RWPE1 (cell line): ENCODE data around the gene NUP214.

ENCODE experiments used
- CTCF ChIA-PET: fragments of 350-600 bp; sonication (Branson Sonifier 250); formaldehyde crosslinking; extraction: SDS; loops from one replicate; lab custom pipeline; 2021; lab: Yijun Ruan, JAX
- POLR2A ChIA-PET: fragments of 400-600 bp; formaldehyde crosslinking; extraction: SDS; loops from one replicate; lab custom pipeline; 2020; ENCODE audit warnings: antibody characterized with exemption; ENCODE audit not compliant: low non-redundant PET; lab: Yijun Ruan, JAX
- DNase-seq: peaks from one replicate; pipeline ENCODE4 v3.0.0; 2012; ENCODE audit warnings: low spot score
- H3K27ac ChIP-seq: fragments of 450-650 bp; 2 replicates; pipeline ENCODE4 v1.5.1; 2017
- CTCF ChIP-seq: fragments of 450-650 bp; conservative IDR thresholded peaks from 2 replicates; pipeline ENCODE4 v1.5.1; 2017; ENCODE audit warnings: low read depth, mild to moderate bottlenecking

NUP214 gene

GRCh38 chr9:131140550-131140949 is 15.2 kb downstream of the NUP214 start:
- ChIA-PET CTCF (no interaction called here), POLR2A (no interaction called here)
- no peak overlapping the region for H3K27ac ChIP-seq
- no peak for DNase-seq
- TF ChIP-seq CTCF = no peak

- no peak for TF ChIP-seq CTCF
- DNase-seq = no peak
- POLR2A ChIA-PET = no interaction called here
- CTCF ChIA-PET = no interaction called here
- H3K27ac ChIP-seq = no peak overlapping the region
These were observed 16.8 kb downstream of the NUP214 start for GRCh38 chr9:131142160-131142559.

GRCh38 chr9:131144201-131144600 is 18.8 kb downstream of the NUP214 start:
- ChIA-PET POLR2A (no interaction called here), CTCF (interaction anchor here (0.6 kb wide), 1 partner anchor 346 kb away, joined by 4 read pairs; no protein-coding TSS in a partner anchor)
- TF ChIP-seq CTCF = no peak
- no peak overlapping the region for H3K27ac ChIP-seq
- no peak for DNase-seq

- no peak overlapping the region for H3K27ac ChIP-seq
- POLR2A ChIA-PET = no interaction called here
- no peak for TF ChIP-seq CTCF
- CTCF ChIA-PET = no interaction called here
- DNase-seq = no peak
These were observed 19.9 kb downstream of the NUP214 start for GRCh38 chr9:131145245-131145644.

GRCh38 chr9:131146186-131146585 is 20.8 kb downstream of the NUP214 start:
- CTCF ChIA-PET = interaction anchor here (0.6 kb wide), 1 partner anchor 53 kb away, joined by 3 read pairs; no protein-coding TSS in a partner anchor
- no peak overlapping the region for H3K27ac ChIP-seq

GRCh38 chr9:131148276-131148675 is 22.9 kb downstream of the NUP214 start:
- ChIA-PET CTCF (interaction anchor here (1.5 kb wide), 1 partner anchor 9 kb away, joined by 7 read pairs; no protein-coding TSS in a partner anchor), POLR2A (no interaction called here)
- no peak for DNase-seq
- H3K27ac ChIP-seq = no peak overlapping the region
- no peak for TF ChIP-seq CTCF

More at GRCh38 chr9:131146186-131146585, 20.8 kb downstream of the NUP214 start:
- no peak for TF ChIP-seq CTCF
- POLR2A ChIA-PET = interaction anchor here (0.6 kb wide), 1 partner anchor 233 kb away, joined by 5 read pairs; no protein-coding TSS in a partner anchor
- no peak for DNase-seq
